OCI-LY1 (cell line): Measurements from ENCODE around the gene FN1.

Experiments used
- CTCF ChIP-seq: fragments of 200-600 bp; sonication (generic), shearing (Covaris generic); IDR thresholded peaks from 2 replicates; pipeline ENCODE4 v1.5.1; 2017; ENCODE audit warnings: mild to moderate bottlenecking, antibody characterized with exemption, low read length, moderate library complexity, mixed read lengths
- EZH2 ChIP-seq: fragments of 200-600 bp; sonication (generic), shearing (Covaris generic); IDR thresholded peaks from 2 replicates; pipeline ENCODE4 v1.8.0; 2017; ENCODE audit warnings: borderline replicate concordance, mixed run types, mild to moderate bottlenecking, antibody characterized with exemption, low read length, moderate library complexity, mixed read lengths

- TF ChIP-seq EZH2 (no peak), CTCF (no peak)
Observed at GRCh38 chr2:215415218-215415617, 20.6 kb downstream of the FN1 start.
